Karpas-422 (cell line): ENCODE measurements around the gene CXCR6. TPM values are rescaled to one million over a fixed set of nuclear protein-coding genes. Genes with fewer than 3 reads are reported as not detected.
A peak's percentile ranks its signal among the peaks of the same experiment; 100 is the strongest.
"Not testable (repeated sequence)": the region's sequence is repeated elsewhere in the genome, so short reads cannot be mapped to it uniquely, and the experiment has no call there.

ENCODE experiments used
- DNase-seq: peaks from one replicate; pipeline ENCODE4 v3.0.0-alpha.2; 2015
- H2AFZ ChIP-seq: fragments of 200-600 bp; sonication (generic); 2 replicates; pipeline ENCODE4 v1.6.1; 2014; ENCODE audit warnings: antibody characterized with exemption, low read length, mixed read lengths
- H3K27ac ChIP-seq: fragments of 200-600 bp; sonication (generic); 2 replicates; pipeline ENCODE4 v1.5.1; 2014; ENCODE audit warnings: mild to moderate bottlenecking, low read length, moderate library complexity
- H3K27me3 ChIP-seq: fragments of 200-600 bp; sonication (generic); 2 replicates; pipeline ENCODE4 v1.6.1; 2014; ENCODE audit warnings: low read length, mixed read lengths
- H3K36me3 ChIP-seq: fragments of 200-600 bp; sonication (generic); 2 replicates; pipeline ENCODE4 v1.6.1; 2014; ENCODE audit warnings: low read length, mixed read lengths; ENCODE audit not compliant: insufficient read depth
- H3K4me1 ChIP-seq: fragments of 200-600 bp; sonication (generic); 2 replicates; pipeline ENCODE4 v1.6.1; 2014; ENCODE audit warnings: mild to moderate bottlenecking, low read length, mixed read lengths
- H3K4me2 ChIP-seq: fragments of 200-600 bp; sonication (generic); 2 replicates; pipeline ENCODE4 v1.6.1; 2014; ENCODE audit warnings: low read length, low read depth, mild to moderate bottlenecking; ENCODE audit not compliant: poor library complexity, severe bottlenecking
- H3K4me3 ChIP-seq: fragments of 200-600 bp; sonication (generic); 2 replicates; pipeline ENCODE4 v1.5.1; 2014; ENCODE audit warnings: mild to moderate bottlenecking, antibody characterized with exemption, low read length, mixed read lengths
- H3K79me2 ChIP-seq: fragments of 200-600 bp; sonication (generic); 2 replicates; pipeline ENCODE4 v1.6.1; 2014; ENCODE audit warnings: mild to moderate bottlenecking, low read length, mixed read lengths
- H3K9ac ChIP-seq: fragments of 200-600 bp; sonication (generic); 2 replicates; pipeline ENCODE4 v1.6.0; 2014; ENCODE audit warnings: low read length
- H3K9me2 ChIP-seq: fragments of 200-600 bp; sonication (generic), shearing (Covaris generic); replicated peaks from 2 replicates; pipeline ENCODE4 v1.6.0; 2014; ENCODE audit warnings: mild to moderate bottlenecking, low read length, moderate library complexity; ENCODE audit not compliant: insufficient read depth
- H3K9me3 ChIP-seq: fragments of 300-700, 200-600 bp; sonication (generic); 2 replicates; pipeline ENCODE4 v1.6.1; 2014; ENCODE audit warnings: low read length, mixed read lengths
- H4K20me1 ChIP-seq: fragments of 200-600 bp; sonication (generic); 2 replicates; pipeline ENCODE4 v1.6.1; 2014; ENCODE audit warnings: mild to moderate bottlenecking, antibody characterized with exemption, low read length, low read depth; ENCODE audit not compliant: insufficient read depth
- total RNA-seq: library from RNA; depleted of rRNA; stranded (reverse); fragments of >200 nt; shearing (Covaris generic); gene quantifications from 2 replicates; pipeline ENCODE4 v1.2.3, GENCODE V29; 2014; ENCODE audit warnings: low replicate concordance

The CXCR6 gene
- total RNA-seq, 1 experiment from 2014 or later, result not detected

DNA sequence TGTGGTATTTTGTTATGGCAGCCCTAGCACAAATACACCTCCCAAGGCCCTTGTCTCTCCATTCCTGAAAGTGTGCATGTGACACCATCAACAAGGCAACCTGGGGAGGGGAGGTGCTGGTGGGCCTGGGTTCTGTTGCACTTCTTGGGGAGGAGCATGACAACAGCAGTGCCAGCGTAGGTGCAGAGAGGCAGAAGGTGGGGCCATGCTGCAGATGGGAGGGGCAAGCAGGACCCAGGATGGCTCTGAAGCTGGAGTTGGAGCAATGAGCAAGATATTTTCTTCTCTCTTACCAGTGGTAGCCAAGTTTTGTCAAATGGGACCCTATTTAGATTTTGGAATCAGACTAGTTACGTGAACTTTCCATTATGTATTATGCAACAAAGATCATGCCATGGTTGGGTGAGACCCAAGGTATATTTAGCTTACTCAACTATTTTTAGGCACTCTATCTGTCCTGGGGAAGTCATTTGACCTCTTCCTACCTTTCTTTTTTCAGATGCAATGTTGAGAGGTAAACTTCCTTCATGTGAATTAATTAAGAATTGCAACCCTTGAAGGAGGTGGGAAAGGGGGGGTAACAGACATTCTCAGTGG, 49.0 kb downstream of the CXCR6 start:
- no peaks in the 10 kb centered on the region for H4K20me1 ChIP-seq
- H3K9me3 ChIP-seq, result no peaks in the 10 kb centered on the region
- no peaks in the 10 kb centered on the region for H3K36me3 ChIP-seq
- peaks cover 37% of the 10 kb centered on the region for H3K4me1 ChIP-seq
- H3K79me2 ChIP-seq, result peaks cover 85% of the 10 kb centered on the region
- H3K4me3 ChIP-seq, result 0 out of 2 replicates have a peak overlapping the region, but pooled peaks have one; percentile 35
- H3K9ac ChIP-seq, result peak overlapping the region; percentile 24; the same call in 1 of the 2 replicates
- DNase-seq, result peak; percentile 56
- peak overlapping the region; percentile 48 for H3K27ac ChIP-seq
- no peak overlapping the region for H2AFZ ChIP-seq
- no peaks in the 10 kb centered on the region for H3K27me3 ChIP-seq
- H3K9me2 ChIP-seq, result no peaks in the 10 kb centered on the region
- peak overlapping the region; percentile 94 for H3K4me2 ChIP-seq

DNA sequence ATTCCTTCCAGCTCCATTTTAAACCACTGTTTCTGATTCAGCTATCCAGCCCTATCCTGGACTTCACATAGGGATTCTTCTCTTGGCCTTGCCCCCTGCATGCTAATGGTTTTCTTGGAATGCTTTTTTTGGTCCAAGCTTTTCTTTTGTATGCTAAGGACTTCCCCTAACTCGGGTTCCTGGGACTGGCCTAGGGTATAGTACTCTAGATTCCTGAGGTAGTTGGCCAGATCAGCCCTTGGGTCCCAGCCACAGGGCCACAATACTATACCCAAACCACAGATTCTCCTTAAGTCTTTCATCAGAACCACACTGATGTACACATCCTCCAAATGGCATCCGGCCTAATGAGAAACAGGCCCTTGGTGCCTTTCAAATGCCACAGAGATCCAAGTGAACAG, 49.6 kb downstream of the CXCR6 start:
- Histone ChIP-seq H3K9me3 (no peaks in the 10 kb centered on the region), H3K9ac (peak overlapping the region; percentile 24; the same call in 1 of the 2 replicates), H3K4me1 (peaks cover 37% of the 10 kb centered on the region), H3K4me2 (peak overlapping the region; percentile 94), H3K36me3 (no peaks in the 10 kb centered on the region), H3K9me2 (no peaks in the 10 kb centered on the region), H4K20me1 (no peaks in the 10 kb centered on the region), H2AFZ (no peak overlapping the region), H3K27ac (peak overlapping the region; percentile 48), H3K79me2 (peaks cover 79% of the 10 kb centered on the region), H3K27me3 (no peaks in the 10 kb centered on the region), H3K4me3 (peak overlapping the region; percentile 35; the same call in 1 of the 2 replicates)
- DNase-seq, result no peak

DNA sequence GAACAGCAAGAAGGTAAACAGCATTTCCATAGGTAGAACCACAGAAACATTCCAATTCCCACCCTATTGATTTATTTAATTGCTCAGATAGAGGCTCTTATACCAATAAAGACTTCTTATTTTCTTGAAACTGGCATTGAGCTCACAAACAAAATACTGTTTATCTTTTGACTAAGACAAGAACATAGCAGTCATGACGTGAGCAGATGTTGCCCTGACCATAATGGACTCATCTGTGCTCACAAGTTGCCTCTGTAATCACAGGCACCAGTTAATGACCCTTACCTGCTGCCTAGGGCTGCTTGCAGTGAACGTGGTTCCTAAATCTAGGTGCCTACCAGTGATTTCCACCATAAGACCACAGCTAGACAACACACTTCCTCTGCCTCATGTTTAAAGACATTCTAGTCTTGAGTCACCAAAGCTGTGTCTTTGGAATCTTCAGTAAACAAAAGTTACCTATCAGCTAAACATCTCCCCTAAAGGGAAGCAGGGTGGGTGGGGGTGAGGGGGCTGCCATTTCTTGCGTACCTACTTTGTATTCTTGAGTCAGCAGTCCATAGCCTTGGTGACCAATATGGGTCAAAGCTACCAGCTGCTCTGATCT, 50.3 kb downstream of the CXCR6 start:
- Histone ChIP-seq H3K4me2 (peak overlapping the region; percentile 94), H3K27me3 (no peaks in the 10 kb centered on the region), H3K9me2 (no peaks in the 10 kb centered on the region), H3K4me1 (peaks cover 37% of the 10 kb centered on the region), H3K9me3 (no peaks in the 10 kb centered on the region), H3K9ac (no peak overlapping the region), H3K4me3 (peak overlapping the region; percentile 99; the same call in 1 of the 2 replicates), H4K20me1 (no peaks in the 10 kb centered on the region), H3K36me3 (no peaks in the 10 kb centered on the region), H2AFZ (no peak overlapping the region), H3K79me2 (peaks cover 72% of the 10 kb centered on the region), H3K27ac (peak overlapping the region; percentile 48; the same call in 1 of the 2 replicates)
- no peak for DNase-seq

GRCh38 chr3:45994419-45995235, 51.4 kb downstream of the CXCR6 start:
- no peaks in the 10 kb centered on the region for H3K9me3 ChIP-seq
- H3K79me2 ChIP-seq, result peaks cover 61% of the 10 kb centered on the region
- peak overlapping the region; percentile 59 for H3K27ac ChIP-seq
- peak overlapping the region; percentile 99 for H3K4me3 ChIP-seq
- peak overlapping the region; percentile 67; the same call in 1 of the 2 replicates for H2AFZ ChIP-seq
- H3K36me3 ChIP-seq, result no peaks in the 10 kb centered on the region
- H3K9ac ChIP-seq, result peak overlapping the region; percentile 96
- H4K20me1 ChIP-seq, result no peaks in the 10 kb centered on the region
- no peaks in the 10 kb centered on the region for H3K9me2 ChIP-seq
- peak; percentile 68 for DNase-seq
- peak overlapping the region; percentile 94 for H3K4me2 ChIP-seq
- peaks cover 37% of the 10 kb centered on the region for H3K4me1 ChIP-seq
- H3K27me3 ChIP-seq, result no peaks in the 10 kb centered on the region

DNA sequence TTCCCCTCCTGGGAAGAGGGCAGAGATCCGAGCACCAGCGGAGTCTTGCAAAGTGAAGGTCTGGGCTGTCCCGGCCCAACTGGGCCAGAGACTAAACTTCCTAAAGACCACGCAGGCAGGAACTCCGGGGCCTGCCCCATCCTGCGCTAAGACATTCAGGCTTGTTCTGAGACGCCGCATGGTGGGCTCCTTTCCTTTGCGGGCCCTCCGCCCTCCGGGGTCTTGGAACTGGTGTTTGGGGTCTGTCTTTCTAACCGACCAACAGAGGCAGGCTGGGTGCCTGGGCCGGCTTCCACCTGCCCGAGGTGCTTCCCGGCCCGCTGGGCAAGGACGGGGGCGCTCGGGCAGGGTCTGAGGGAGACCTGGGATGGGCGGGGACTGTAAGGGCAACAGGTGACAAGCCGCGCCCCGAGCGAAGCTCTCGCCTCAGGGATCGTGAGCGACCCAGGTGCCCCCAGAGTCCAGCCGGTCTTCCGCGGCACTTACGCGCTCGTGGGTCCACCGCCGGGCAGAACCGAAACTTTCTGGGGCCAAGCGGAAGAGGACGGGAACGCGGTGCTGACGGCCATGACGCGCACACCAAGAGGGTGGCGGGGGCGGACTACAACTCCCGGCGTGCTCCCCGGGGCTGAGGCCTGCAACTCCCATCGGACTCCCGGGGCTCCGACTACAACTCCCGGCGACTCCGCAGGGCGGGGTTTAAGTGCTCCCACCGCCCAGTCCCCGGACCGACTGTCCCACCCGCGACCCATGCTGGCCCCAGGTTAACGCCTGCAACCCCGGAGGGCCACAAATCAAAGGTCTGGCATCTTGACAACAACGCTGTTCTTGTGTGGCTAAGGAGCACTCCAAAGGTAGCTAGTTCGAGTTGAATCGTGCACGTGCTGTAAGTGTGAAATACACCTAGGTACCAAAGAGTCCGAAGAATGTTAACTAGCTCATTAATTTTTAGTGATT, 52.2 kb downstream of the CXCR6 start, which contains the start of gene FYCO1:
FYCO1 (minus strand) TSS at position 589 of the 957 bp plus-strand sequence. CDS start 10,914 bp downstream, outside the sequence.
- no peaks in the 10 kb centered on the region for H4K20me1 ChIP-seq
- peak within 1 kb of the TSS; percentile 59 for H3K27ac ChIP-seq
- no peaks in the 10 kb centered on the region for H3K36me3 ChIP-seq
- peak within 1 kb of the TSS; percentile 98 for H2AFZ ChIP-seq
- peak; percentile 95 for DNase-seq
- H3K4me3 ChIP-seq, result peak within 1 kb of the TSS; percentile 99
- no peaks in the 10 kb centered on the region for H3K27me3 ChIP-seq
- H3K4me2 ChIP-seq, result peak within 1 kb of the TSS; percentile 94
- peaks cover 37% of the 10 kb centered on the region for H3K4me1 ChIP-seq
- no peaks in the 10 kb centered on the region for H3K9me2 ChIP-seq
- peaks cover 52% of the 10 kb centered on the region for H3K79me2 ChIP-seq
- H3K9ac ChIP-seq, result peak within 1 kb of the TSS; percentile 96
- H3K9me3 ChIP-seq, result no peaks in the 10 kb centered on the region

GRCh38 chr3:45997499-45997898, 54.2 kb downstream of the CXCR6 start:
- peaks cover 30% of the 10 kb centered on the region for H3K4me1 ChIP-seq
- not testable (repeated sequence) for H3K9me3 ChIP-seq, H3K27me3 ChIP-seq, H3K27ac ChIP-seq, H4K20me1 ChIP-seq, H3K9me2 ChIP-seq, H2AFZ ChIP-seq, H3K36me3 ChIP-seq, DNase-seq, H3K4me2 ChIP-seq, H3K9ac ChIP-seq, H3K4me3 ChIP-seq
- peaks cover 33% of the 10 kb centered on the region for H3K79me2 ChIP-seq

GRCh38 chr3:45997942-45998341, 54.7 kb downstream of the CXCR6 start:
- Histone ChIP-seq H3K27me3 (no peaks in the 10 kb centered on the region), H3K36me3 (no peaks in the 10 kb centered on the region), H3K79me2 (peaks cover 29% of the 10 kb centered on the region), H4K20me1 (no peaks in the 10 kb centered on the region), H2AFZ (no peak overlapping the region), H3K9ac (no peak overlapping the region), H3K9me2 (no peaks in the 10 kb centered on the region), H3K9me3 (no peaks in the 10 kb centered on the region), H3K4me2 (no peak overlapping the region), H3K4me3 (no peak overlapping the region), H3K4me1 (peaks cover 26% of the 10 kb centered on the region), H3K27ac (no peak overlapping the region)
- DNase-seq, result no peak
